ENCODE data around the gene FARP1.

The FARP1 gene

DNA sequence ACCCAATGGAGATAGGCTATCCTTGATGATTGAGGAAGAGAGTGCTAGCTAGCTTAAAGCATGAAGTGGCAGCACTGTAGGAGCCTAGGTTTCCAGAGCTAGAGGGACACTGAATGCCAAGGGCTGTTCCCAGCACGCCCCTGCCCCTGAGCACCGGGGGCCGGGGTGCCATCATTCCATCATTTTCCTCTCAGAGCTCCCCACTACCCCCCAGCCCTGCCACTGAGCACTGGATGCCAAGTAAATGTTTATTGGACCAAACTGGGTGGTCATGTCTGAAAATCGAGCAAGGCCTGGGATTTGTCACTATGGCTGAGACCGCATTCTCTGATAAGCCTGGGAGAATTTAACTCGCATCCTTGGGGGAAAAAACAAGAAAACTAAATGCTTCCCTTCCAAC is 291.2 kb downstream of the FARP1 start:
- DNase-seq: no peak

DNA sequence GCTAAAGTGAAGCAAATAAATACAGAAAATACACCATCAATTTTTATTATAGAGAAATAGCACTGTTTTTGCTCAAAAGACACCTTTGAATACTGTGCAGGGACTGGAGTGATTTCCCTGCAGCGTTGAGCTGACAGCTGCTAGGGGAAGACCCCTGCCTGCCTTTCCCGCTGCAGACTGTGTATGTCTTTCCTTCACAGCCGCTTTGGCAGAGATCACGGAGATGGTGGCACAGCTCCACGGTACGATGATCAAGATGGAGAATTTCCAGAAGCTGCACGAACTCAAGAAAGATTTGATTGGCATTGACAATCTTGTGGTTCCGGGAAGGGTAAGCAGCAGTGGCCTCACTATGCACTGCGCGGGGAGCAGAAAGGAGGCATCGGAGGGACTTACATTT is 292.5 kb downstream of the FARP1 start:
- DNase-seq: no peak

DNA sequence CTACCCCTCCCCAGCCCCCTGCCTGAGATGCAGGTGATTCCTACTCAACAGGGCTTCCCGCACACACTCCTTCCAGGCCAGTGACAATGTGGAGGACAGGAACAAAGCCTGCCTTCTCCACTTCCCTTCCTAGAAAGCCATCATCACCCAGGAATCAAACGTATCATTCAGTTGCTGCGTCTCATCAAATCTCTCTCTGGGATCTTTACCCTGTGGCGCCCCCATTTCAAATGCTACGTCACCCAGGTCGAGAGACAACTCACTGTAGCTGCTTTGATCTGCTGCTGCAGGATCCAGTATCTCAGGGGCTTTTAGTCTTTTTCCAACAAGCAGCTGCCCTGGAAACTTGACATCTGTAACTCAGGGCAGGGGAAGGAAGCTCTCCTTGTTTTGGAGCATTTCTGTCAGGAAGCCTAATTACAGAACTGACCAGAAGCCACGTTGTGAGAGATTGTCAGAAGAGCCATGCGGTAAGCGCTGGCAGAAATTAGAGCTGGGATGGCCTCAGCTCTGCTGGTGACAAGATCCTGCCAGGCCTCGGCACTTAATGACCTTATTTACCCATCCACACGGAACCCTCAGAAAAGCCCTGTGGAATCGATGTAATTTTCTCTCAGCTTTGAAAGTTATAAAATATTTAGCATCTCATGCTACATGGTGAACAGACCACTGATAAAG is 293.5 kb downstream of the FARP1 start:
- no peak for DNase-seq

DNA sequence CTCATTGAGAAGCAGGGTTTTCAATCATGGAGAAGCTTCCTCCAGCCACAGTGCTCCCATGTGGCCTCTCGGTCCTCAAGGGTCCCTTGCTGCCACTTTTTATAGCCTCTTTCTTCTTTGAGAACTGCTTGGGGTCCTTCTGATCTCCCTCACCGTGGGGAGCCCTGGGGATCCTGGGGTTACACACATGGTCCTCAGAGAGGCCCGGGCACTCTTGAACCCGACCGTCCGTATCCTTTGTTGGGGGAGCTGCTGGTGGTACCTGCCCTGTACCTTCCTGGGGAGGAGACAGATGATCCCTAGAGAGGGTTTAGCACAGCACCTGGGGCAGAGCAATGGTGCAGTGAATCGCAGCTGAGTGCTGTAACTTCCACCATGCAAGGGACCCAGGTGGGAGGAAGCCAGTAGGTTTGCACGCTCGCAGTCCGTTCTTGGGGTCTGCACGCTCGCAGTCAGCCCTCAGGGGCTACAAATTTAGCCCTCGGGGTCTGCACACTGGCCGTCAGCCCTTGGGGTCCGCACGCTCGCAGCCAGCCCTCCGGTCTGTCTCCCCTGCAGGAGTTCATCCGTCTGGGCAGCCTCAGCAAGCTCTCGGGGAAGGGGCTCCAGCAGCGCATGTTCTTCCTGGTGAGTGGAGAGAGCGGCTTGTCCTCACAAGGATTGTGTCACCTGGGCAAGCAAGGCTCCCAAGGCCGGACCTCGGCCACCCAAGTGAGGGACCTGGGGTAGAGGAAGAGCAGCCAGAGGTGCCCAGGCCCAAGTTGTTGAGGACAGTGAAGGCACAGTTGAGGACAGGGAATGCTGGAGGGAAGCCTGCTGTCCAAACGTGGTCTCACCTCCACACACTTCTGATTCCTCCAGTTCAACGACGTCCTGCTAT is 295.6 kb downstream of the FARP1 start:
- DNase-seq: no peak

DNA sequence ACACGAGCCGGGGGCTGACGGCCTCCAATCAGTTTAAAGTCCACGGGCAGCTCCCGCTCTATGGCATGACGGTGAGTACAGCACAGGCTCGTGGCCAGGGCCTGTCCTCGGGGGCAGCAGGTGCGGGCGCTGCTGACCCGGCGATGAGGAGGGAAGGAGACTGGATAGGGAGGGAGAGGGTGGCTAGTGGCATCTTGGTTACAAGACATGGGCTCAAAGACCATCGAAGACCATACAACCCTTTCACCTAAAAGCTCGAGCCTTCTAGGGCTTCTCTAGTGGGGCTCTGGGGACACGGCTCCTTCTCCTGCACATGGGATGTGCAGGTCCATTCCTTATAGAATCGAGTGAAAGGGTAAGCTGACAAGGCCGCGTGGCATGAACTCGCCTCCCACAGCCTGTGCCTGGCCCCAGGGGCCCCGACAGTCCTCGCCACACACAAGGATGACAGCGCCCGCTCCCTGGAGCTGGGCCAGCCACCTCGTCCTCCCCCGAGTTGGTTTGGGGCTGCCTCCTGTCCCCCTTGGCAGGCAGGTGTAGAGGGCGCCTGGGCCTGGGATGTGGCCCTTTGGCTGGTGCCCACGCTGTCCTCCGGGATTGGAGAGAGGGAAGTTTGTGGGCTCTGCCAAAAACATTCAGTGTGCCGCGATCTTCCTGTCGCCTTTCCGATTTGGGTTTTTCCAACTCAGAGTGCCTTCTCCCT is 296.4 kb downstream of the FARP1 start:
- DNase-seq: no peak

DNA sequence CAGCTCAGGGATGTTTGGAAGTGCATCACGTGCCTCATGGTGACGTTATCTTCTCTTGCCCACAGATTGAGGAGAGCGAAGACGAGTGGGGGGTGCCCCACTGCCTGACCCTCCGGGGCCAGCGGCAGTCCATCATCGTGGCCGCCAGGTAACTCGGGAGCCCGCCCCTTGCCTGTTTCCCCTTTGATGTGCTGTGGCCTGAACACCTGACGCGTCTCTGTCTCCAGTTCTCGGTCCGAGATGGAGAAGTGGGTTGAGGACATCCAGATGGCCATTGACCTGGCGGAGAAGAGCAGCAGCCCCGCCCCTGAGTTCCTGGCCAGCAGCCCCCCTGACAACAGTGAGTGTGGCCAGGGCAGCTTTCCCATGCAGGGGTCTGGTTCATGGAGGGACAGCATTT is 297.0 kb downstream of the FARP1 start:
- DNase-seq: no peak

DNA sequence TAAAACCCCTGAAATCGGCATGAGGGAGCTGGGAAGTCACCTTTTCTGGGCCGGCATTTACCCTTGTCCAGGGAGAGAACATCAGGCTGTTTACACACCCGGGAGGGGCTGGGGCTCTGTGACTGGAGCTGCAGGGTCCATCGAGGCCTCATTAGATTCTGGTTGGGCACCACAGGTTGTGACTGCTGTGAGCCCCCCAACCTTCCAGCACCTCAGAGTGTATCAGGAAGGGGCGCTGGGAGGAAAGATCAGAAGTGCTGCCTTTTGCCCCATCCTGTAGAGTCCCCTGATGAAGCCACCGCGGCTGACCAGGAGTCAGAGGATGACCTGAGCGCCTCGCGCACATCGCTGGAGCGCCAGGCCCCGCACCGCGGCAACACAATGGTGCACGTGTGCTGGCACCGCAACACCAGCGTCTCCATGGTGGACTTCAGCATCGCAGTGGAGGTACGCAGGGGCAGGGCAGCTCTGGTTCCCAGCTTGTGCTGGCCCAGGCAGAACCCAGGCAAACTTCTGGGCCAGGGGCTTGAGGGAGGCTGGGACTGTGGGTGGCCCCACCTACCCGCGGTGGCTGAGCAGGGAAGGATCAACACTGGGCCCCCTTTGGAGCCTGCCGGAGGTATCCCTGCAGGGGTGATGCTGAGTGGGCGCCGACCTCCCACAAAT is 297.6 kb downstream of the FARP1 start:
- DNase-seq: no peak

DNA sequence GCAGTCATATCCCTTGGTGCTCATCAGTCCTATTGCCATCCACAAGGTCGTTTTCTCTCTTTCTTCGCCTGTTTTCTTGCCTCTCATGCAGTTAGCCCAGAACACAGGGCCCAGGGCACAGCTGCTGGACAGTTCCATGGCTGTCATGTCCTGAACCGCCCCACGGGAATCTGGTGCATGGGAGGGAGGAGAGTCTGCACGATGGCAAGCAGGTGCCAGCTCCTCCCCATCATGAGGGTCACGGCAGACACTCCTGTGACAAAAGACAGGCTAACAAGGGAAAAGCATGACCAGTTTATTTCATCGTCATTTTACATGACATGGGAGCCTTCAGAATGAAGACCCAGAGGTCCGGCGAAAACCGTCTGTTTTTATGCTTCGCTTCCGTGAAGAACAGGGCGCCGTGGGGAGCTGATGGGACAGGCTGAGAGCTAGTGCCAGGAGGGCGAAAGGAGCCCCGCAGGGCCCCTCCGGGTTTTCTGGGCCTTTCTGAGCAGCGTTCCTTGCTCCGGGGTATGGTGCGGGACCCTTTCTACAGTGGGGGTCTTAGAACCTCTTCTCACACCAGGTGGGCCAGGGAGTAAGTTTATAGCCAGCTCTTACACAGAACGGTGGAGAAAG is 298.3 kb downstream of the FARP1 start:
- DNase-seq: no peak

DNA sequence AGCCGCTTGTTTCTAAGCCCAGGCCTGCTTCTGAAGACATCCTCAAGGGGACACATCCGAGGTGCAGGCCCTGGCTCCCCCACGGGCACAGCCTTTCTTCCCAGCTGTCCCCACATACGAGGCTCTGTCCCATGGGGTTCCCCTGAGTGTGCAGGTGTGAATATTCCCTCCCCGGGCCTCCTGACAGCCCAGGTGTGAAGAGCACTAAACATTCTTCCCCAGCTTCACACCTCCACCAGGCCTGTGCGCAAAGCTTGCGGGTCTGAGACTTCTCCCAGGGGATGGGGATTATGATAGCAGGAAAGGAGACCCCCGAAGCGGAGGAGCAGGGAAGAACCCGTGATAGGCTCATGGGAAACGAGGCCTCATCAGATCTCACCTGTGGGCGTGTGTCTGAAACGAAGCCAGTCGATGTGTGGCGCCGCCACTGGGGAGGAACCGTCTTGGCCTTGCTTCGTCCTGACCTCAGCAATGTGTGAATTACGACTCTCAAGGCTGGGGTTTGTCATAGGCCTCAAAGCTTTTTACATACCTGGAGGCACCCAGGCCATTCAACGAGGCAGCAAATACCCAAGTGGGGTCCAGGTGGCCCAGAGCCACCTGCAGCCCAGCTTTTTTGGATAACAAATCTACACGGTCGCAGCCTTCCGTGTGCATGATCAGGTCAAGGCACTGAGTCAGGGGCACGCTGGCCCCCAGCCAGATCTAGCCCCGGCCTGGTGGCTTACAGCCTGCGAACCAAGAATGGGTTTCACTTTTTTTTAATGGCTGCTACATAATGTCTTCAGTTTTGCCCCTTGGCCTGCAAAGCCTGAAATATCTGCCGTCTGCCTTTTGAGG is 299.7 kb downstream of the FARP1 start:
- no peak for DNase-seq

DNA sequence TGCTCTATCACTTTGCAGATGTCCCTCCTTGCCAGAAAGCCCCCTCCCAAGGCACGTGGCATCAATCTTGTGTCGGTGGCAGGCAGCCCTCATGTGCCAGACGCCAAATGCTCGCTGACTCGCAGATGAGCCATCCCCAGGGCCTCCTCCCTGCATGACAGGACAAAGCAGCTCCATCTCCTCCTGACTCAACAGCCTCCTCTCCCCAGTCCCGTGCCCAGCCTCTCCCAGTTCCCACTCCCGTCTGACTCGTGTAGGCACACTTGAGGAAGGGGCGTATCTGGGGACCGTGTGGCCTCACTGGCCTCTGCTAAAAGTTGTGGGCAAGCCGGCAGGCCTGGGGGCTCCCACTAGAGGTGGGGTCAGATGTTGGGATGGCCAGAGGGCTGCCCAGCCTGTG is 300.4 kb downstream of the FARP1 start:
- DNase-seq: no peak

DNA sequence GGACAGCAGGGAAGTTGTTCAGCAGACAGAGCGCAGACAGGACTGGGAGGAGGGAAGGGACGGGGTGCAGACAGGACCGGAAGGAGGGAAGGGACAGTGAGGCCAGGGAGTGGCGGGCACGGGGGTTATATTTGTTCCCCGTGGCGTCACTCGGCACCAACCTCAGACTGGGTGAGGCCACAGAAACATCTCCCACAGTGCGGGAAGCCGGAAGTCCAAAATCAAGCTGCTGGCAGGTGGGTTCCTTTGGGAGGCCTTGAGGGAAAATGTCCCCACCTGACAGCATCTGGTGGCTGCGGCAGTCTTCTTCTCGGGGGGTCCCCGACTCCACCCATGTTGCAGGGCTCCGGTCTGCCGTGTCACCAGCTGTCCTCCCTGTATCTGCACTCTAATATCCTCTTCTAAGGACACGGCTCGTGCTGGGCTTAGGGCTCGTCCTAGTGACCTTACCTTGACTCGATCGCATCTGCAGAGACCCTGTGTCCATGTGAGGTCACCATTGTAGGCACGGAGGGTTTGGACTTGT is 301.0 kb downstream of the FARP1 start:
- no peak for DNase-seq

DNA sequence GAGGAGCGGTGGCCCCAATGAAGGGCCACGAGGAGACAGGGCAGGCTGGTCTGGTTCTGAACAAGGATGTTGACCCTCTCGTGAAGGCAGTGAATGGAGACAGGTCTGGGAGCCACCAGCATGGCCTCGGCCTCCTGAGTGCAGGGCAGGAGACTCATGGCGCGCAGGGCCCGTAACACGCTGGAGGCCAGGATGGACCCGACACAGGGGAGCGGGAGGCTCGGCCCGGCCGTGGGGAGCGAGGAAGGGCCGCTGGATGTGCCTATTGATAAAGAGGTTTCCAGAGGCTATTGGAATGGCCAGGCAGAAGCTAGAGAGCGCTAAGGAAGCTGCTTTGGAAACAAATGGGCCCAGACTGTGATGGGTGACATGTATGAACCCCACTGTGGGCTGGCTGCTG is 301.5 kb downstream of the FARP1 start:
- DNase-seq: no peak

DNA sequence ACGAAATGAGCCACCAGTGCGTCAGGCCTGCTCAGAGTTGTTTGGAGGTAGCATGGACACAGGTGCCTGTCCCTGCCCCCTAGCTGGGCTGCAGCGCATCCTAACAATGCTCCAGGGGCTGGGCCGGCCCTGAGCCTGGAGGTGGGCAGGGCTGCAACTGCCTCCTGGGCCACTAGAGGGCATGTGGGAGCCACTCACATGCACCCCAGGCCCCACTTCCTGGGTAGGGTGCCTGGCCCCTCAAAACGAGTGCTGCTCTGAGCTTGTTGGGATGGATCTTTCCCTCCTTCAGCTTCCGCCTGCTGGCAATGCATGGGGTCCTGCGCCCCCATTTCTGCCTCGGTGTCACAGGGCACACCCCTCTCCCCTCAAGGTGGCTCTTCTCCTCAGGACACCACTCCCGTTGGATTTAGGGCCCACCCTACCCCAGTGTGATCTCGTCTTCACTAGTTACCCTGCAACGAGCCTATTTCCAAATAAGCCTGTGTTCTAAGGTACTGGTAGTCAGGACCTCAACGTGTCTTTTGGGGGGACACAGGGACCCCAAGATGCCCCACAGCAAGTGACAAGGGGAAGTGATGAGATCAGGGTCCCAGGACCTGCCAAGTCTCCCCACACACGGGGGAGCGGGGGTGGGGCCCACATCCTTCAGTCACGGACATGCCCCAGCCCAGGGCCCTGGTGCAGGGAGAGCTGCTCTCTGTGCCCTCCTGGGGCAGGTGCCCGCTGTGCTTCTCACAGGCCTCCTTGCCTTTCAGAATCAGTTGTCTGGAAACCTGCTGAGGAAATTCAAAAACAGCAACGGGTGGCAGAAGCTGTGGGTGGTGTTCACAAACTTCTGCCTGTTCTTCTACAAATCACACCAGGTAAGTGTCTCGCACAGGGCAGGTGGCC is 302.7 kb downstream of the FARP1 start:
- DNase-seq: no peak

DNA sequence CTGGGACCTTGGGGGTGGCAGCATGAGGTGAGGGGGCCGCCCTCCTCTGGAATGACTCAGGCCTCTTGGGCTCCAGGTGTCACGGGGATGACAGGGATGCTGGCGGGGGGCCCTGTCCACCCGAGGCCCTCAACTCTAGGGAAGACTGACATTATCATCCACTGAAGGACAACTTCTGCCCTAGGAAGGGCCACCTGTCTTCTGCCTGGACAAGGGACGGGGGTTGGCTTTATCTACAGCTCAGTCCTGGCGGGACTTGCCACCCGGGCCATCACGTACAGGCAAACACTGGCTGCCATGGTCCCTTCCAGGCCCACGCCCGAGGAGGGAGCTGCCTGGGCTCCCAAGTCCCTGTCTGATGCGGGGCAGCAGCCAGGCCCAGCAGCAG is 303.3 kb downstream of the FARP1 start:
- DNase-seq: no peak

DNA sequence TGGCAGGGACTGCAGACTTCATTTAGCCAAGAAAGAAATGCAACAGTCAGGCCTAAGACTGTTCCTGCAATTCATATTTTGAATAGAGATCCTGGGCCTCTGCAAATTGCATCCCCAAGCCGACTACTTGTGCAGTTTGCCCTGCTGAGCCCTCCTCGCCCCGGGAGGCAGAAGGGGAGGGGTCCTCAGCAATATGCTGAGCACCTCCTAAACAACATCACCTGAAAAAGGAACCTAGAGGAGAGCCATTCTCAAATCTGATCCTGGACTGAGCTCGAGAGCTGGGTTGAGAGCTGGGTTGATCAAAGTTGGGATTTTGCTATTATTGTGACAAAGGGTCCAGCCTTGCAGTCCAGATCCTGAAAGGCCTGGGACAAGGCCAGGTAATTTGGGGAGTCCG is 304.2 kb downstream of the FARP1 start:
- no peak for DNase-seq

DNA sequence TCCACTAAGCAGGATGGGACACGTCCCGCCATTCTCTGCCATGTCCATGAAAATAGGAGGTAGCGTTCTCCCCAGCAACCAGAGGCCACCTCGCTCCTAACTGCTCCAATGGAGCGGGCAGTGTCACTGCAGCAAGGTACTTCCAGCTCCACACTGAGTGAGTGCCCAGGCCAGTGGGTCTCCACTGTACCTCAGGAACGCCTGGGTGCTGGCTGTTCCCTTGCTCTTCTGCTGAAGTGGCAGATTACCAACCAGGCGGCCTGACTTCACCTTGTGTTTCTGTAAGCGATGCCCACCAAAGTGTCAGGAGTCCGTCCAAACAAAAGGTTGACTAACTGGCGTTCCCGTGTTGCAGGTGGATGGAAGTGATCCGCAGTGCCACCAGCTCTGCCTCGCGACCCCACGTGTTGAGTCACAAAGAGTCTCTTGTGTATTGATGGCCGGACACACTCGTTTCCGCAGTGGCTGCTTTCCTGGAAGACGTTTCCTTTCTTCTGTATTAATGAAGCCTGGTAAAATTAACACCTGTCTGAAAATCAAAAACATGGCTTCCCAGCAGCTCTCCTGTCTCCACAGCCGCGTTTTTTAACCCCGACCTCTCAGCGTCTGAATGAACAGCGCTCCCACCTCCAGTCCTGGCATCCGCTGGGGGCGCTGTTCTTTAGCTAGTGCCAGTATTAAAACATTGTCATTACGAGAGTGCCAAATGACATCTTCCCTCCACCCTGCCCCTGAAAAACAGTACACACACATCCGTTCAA is 305.2 kb downstream of the FARP1 start:
- no peak for DNase-seq

DNA sequence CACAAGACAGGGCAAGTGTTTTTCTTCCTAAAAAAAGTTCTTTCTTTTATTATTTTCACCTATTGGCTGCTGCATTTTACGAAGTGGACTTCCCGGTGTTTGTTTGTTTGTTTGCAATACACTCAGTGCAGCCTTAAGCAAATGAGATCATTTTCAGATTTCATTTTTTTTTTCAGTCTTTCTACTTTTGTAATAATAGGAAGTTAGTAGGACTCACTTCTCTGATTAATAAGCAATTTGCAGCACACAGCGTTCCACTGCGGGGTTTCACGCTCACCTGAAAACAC is 305.7 kb downstream of the FARP1 start:
- DNase-seq: no peak

DNA sequence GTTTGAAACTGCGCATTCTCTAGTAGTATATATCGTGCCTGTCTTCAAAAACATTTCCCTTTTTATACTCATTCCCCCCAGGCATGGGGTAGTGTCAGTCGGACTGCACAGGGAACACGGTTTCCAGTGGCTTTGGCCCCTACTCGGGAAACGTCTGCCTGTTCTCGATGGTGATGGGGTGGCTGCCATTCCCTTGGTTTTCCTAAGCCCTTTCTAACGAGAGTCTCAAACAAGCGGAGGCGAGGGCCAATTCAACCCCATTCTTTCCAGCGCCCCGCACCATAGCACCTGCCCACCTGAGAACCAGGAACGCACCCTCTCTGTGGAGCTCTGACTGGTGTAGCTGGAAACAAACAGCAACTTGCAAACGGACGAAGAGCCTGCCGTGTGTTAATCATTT is 306.4 kb downstream of the FARP1 start:
- DNase-seq: no peak

DNA sequence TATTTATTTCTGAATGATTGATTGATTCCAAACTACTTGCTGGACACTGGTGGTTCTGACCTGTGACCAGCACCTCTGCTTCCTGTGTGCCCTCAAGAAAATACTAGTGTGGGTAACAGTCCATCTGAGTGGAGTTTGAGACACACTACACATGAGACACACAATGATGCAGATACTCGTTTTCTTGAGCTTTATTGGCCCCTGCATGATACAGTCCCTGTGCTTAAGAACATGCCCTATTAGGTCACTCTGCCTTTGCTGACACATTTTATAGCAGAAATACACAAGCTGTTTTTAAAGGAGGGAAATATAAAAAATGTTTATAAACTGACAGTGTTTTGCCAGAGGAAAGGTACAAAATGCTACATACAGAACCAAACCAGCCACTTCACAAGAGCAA is 307.1 kb downstream of the FARP1 start:
- DNase-seq: no peak

DNA sequence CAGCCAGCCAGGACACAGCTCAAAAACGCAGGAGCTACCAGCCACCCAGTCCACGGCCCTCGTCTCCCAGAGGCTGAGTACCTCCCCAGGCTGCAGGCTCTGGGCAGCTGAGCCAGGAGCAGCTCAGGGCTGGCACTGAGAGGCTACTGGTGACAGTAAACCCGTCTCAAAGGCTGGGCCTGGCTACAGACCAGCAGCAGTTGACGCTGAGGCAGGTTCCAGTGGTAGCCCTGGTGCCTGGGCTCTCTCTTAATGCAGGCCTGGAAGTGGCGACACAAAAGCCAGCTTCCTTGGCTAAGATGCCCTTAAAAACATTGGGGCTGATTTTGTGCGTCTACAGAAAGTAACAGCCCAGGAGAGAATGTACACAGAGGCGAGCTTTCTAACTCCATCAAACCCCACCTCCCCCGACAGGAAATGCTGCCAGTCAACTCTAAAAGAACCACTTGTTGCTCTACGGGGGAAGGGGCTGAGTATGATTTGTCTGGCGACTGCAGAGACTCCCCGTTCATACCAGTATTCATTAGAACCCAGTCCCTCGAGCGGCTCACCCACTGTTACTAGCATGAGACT is 307.7 kb downstream of the FARP1 start:
- no peak for DNase-seq
